ENCODE measurements around the gene IRX2. TPM values are rescaled to one million over a fixed set of nuclear protein-coding genes. Genes with fewer than 3 reads are reported as not detected.

The IRX2 gene
- total RNA-seq, 1 donor from 2014 or later = 31.4 TPM

DNA sequence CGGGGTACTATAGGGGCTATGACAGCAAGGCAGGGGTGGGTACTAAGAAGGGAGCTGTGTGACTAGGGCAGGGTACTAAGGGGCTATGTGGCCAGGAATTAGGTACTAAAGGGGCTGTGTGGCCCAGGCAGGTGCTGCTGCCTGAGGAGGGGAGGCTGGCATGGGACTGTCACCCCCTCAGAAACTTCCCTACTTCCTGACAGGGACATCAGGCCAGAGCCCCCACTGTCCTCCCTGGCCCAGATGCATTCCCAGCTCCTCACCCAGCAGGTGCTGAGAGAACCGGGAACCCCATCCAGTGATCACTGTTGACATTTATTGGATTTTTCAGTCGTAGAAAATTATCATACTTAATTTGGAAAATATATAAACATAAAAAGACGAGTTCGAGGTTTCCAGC lies 26.6 kb downstream of the IRX2 start:
- Mint-ChIP-seq H3K27ac (no peak overlapping the region), H3K9me3 (no peaks in the 10 kb centered on the region), H3K27me3 (peaks cover 14% of the 10 kb centered on the region), H3K4me3 (no peak overlapping the region), H3K36me3 (no peaks in the 10 kb centered on the region), H3K4me1 (ENCODE audit: unreplicated experiment) (peaks cover 6% of the 10 kb centered on the region)
- no peak for DNase-seq (ENCODE audit: extremely low spot score, unreplicated experiment)
- no peak for TF ChIP-seq CTCF (conservative IDR thresholded peaks at IDR 0.05)

DNA sequence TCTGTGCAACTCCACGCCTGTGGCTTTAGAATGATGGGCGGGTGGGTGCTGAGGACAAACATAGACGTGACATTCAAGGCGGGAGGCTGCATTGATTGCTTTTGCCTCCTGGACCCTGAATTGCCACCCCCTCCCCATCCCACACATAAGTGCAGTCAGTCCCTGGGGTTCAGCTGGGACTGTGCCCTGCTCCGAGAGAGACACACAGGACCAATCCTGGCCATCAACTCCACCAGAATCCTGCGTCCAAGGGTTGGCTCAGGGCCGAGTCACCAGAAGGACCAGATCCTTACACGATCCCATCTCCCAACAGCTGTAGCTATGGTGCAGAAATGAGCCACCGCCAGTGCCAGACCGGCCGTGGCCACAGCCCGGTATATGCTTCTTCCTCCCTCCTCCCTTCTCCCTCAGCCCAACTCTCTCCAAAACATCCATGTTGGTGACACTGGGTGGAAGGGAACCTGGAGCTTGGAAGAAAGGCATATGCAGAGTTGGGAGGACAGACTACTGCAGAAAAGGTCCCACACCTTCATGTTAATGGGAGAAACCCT lies 27.4 kb downstream of the IRX2 start:
- H3K36me3 Mint-ChIP-seq = no peaks in the 10 kb centered on the region
- no peak for TF ChIP-seq CTCF (conservative IDR thresholded peaks at IDR 0.05)
- peaks cover 6% of the 10 kb centered on the region for H3K4me1 Mint-ChIP-seq (ENCODE audit: unreplicated experiment)
- H3K4me3 Mint-ChIP-seq = no peak overlapping the region
- no peaks in the 10 kb centered on the region for H3K9me3 Mint-ChIP-seq
- peaks cover 14% of the 10 kb centered on the region for H3K27me3 Mint-ChIP-seq
- no peak overlapping the region for H3K27ac Mint-ChIP-seq
- DNase-seq (ENCODE audit: extremely low spot score, unreplicated experiment) = no peak

DNA sequence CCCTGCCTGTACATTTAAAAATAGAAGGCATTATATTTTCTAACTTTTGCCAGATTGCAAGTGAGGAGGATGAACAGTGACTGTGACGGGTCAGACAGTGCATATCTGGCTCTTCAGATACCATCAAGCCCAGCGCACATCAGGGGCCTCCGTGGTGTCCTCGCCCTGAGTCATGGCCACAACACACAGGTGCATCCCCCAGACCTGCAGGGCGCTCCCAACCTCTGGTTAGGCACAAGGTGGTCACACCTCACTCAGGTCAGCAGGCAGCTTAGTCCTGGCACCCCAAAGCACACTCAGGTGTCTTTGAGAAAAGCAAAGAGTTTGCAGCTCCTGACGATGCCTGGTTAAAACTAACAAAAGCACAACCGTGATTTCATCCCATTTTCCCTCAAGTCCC lies 28.6 kb downstream of the IRX2 start:
- H3K4me1 Mint-ChIP-seq (ENCODE audit: unreplicated experiment) = peaks cover 4% of the 10 kb centered on the region
- DNase-seq (ENCODE audit: extremely low spot score, unreplicated experiment) = no peak
- H3K36me3 Mint-ChIP-seq = no peaks in the 10 kb centered on the region
- no peaks in the 10 kb centered on the region for H3K9me3 Mint-ChIP-seq
- no peak for TF ChIP-seq CTCF (conservative IDR thresholded peaks at IDR 0.05)
- H3K27me3 Mint-ChIP-seq = peaks cover 10% of the 10 kb centered on the region
- H3K27ac Mint-ChIP-seq = no peak overlapping the region
- H3K4me3 Mint-ChIP-seq = no peak overlapping the region

GRCh38 chr5:2721385-2722138 lies 29.9 kb downstream of the IRX2 start:
- no peak for DNase-seq (ENCODE audit: extremely low spot score, unreplicated experiment)
- peaks cover 12% of the 10 kb centered on the region for H3K27me3 Mint-ChIP-seq
- no peaks in the 10 kb centered on the region for H3K4me1 Mint-ChIP-seq (ENCODE audit: unreplicated experiment)
- H3K9me3 Mint-ChIP-seq = no peaks in the 10 kb centered on the region
- no peak overlapping the region for H3K27ac Mint-ChIP-seq
- no peaks in the 10 kb centered on the region for H3K36me3 Mint-ChIP-seq
- no peak overlapping the region for H3K4me3 Mint-ChIP-seq
- TF ChIP-seq CTCF (conservative IDR thresholded peaks at IDR 0.05) = no peak

DNA sequence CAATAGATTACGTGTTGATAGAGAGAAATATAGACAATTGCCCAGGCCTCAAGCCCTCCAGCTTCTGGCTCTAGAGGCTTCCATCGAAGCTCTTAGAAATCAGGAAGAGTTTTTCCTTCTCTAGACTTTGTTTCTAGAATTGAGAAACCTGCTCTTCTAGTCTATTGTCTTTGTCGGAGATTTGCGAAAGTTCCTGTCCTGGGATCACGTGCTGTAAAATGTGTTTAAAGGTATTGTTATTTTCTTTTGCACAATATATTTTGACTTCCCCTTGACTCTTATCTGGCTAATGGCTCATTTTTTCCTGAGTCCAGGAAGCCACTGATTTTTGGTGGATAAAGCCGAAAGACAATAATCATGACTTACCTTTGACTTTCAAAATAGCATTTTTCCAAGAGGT lies 32.1 kb downstream of the IRX2 start:
- no peaks in the 10 kb centered on the region for H3K4me1 Mint-ChIP-seq (ENCODE audit: unreplicated experiment)

More for the DNA sequence above, 32.1 kb downstream of the IRX2 start:
- H3K36me3 Mint-ChIP-seq = no peaks in the 10 kb centered on the region
- no peak overlapping the region for H3K4me3 Mint-ChIP-seq
- peaks cover 14% of the 10 kb centered on the region for H3K27me3 Mint-ChIP-seq
- DNase-seq (ENCODE audit: extremely low spot score, unreplicated experiment) = no peak
- no peak overlapping the region for H3K27ac Mint-ChIP-seq
- H3K9me3 Mint-ChIP-seq = no peaks in the 10 kb centered on the region
- TF ChIP-seq CTCF (conservative IDR thresholded peaks at IDR 0.05) = no peak
